Tibial nerve (tissue), 4 donors: ENCODE results near the gene HOTAIR. TPM values are rescaled to one million over a fixed set of nuclear protein-coding genes. Genes with fewer than 3 reads are reported as not detected.

Experiments
- DNase-seq, 2 donors: peaks; one replicate each; pipeline ENCODE4 v3.0.0-alpha.2; 2019; ENCODE audit warnings: low spot score in 2 of 2
- H3K27ac ChIP-seq, 4 donors: fragments of 200-600 bp; sonication (generic) in 3 of 4; one replicate each; pipeline ENCODE4 v1.5.1; 2017 to 2019; ENCODE audit warnings: mild to moderate bottlenecking in 1 of 4
- H3K27me3 ChIP-seq, 2 donors: fragments of 200-600 bp; sonication (generic) in 1 of 2; one replicate each; pipeline versions ENCODE4 v1.5.1 to v1.6.0; 2017 to 2019
- H3K36me3 ChIP-seq, 3 donors: fragments of 200-600 bp; sonication (generic); one replicate each; pipeline ENCODE4 v1.5.1; 2018 to 2019
- H3K4me1 ChIP-seq, 4 donors: fragments of 200-600 bp; sonication (generic) in 3 of 4; one replicate each; pipeline ENCODE4 v1.5.1; 2017 to 2019
- H3K4me3 ChIP-seq, 4 donors: fragments of 200-600 bp; sonication (generic) in 3 of 4; one replicate each; pipeline ENCODE4 v1.5.1; 2017 to 2019; ENCODE audit warnings: mild to moderate bottlenecking in 1 of 4, moderate library complexity in 1 of 4
- H3K9me3 ChIP-seq, 4 donors: fragments of 200-600 bp; sonication (generic) in 3 of 4; one replicate each; pipeline ENCODE4 v1.5.1; 2017 to 2019
- CTCF ChIP-seq, 5 experiments: fragments of 200-600 bp in 3 of 5; fragments of 450-650 bp in 2 of 5; sonication (generic) in 3 of 5; IDR thresholded peaks; one replicate each; pipeline ENCODE4 v1.5.1; 2016 to 2019; ENCODE audit warnings: antibody characterized with exemption in 5 of 5, mild to moderate bottlenecking in 3 of 5, moderate library complexity in 2 of 5
- EP300 ChIP-seq, 2 donors: sonication (generic); formaldehyde crosslinking; IDR thresholded peaks; one replicate each; pipeline ENCODE4 v1.6.1; 2017; ENCODE audit warnings: antibody characterized with exemption in 2 of 2, mild to moderate bottlenecking in 1 of 2
- POLR2A ChIP-seq, 2 donors: fragments of 450-650 bp; IDR thresholded peaks; one replicate each; pipeline ENCODE4 v1.6.1; 2017; ENCODE audit warnings: antibody characterized with exemption in 2 of 2, mild to moderate bottlenecking in 2 of 2, moderate library complexity in 2 of 2
- WGBS, 2 donors: methylation state at CpG; one replicate each; pipeline ENCODE4 v1.1.5; 2018; 5-methylcytosine and 5-hydroxymethylcytosine counted together
- total RNA-seq, 4 donors: library from RNA; depleted of rRNA; stranded (reverse); fragments of >200 nt; gene quantifications; one replicate each; pipeline ENCODE4 v1.1.0, GENCODE V29; 2016

The HOTAIR gene
- total RNA-seq, 4 donors from 2014 or later = 0.20 to 0.42 (median 0.30) TPM; not detected in 1

- Histone ChIP-seq H3K4me3 (peak overlapping the region in 3 of 4 donors; percentile 4 to 44 (median 25)), H3K9me3 (no peaks in the 10 kb centered on the region), H3K27me3 (peaks cover 0 to 100% of the 10 kb centered on the region in 2 donors), H3K27ac (peak overlapping the region in 2 of 4 donors; percentile 54 to 68), H3K4me1 (peaks cover 0 to 29% (median 0%) of the 10 kb centered on the region in 4 donors), H3K36me3 (no peaks in the 10 kb centered on the region)
- DNase-seq = no peak
- no peak for TF ChIP-seq POLR2A (IDR thresholded peaks at IDR 0.05)
- no peak for TF ChIP-seq EP300 (IDR thresholded peaks at IDR 0.05)
- no peak for TF ChIP-seq CTCF (IDR thresholded peaks at IDR 0.05)
- 17 to 40% methylated on average over 36 of the region's 36 CpGs for WGBS, 2 donors
Measured at GRCh38 chr12:53966385-53967133, 8.2 kb downstream of the HOTAIR start.

- Histone ChIP-seq H3K27ac (peak overlapping the region in 2 of 4 donors; percentile 54 to 68), H3K4me3 (peak overlapping the region in 3 of 4 donors; percentile 4 to 44 (median 25))
- WGBS, 2 donors = 8 to 9% methylated on average over 15 of the region's 15 CpGs
Measured at GRCh38 chr12:53966085-53966384, 8.7 kb downstream of the HOTAIR start.

GRCh38 chr12:53965281-53966084 lies 9.3 kb downstream of the HOTAIR start:
- no peaks in the 10 kb centered on the region for H3K36me3 ChIP-seq
- H3K4me3 ChIP-seq = peak overlapping the region in 3 of 4 donors; percentile 4 to 44 (median 25)
- peak; percentile 15 to 52 for DNase-seq
- H3K9me3 ChIP-seq = no peaks in the 10 kb centered on the region
- 3 to 5% methylated on average over 18 of the region's 18 CpGs for WGBS, 2 donors
- TF ChIP-seq POLR2A (IDR thresholded peaks at IDR 0.05) (no peak), CTCF (IDR thresholded peaks at IDR 0.05) (no peak), EP300 (IDR thresholded peaks at IDR 0.05) (no peak)
- peaks cover 0 to 39% (median 3%) of the 10 kb centered on the region in 4 donors for H3K4me1 ChIP-seq
- H3K27ac ChIP-seq = peak overlapping the region in 2 of 4 donors; percentile 54 to 68
- H3K27me3 ChIP-seq = peaks cover 0 to 100% of the 10 kb centered on the region in 2 donors

More at GRCh38 chr12:53966085-53966384, 8.7 kb downstream of the HOTAIR start:
- no peaks in the 10 kb centered on the region for H3K36me3 ChIP-seq
- TF ChIP-seq CTCF (IDR thresholded peaks at IDR 0.05) (no peak), POLR2A (IDR thresholded peaks at IDR 0.05) (no peak), EP300 (IDR thresholded peaks at IDR 0.05) (no peak)
- H3K4me1 ChIP-seq = peaks cover 0 to 34% (median 2%) of the 10 kb centered on the region in 4 donors
- no peaks in the 10 kb centered on the region for H3K9me3 ChIP-seq
- peaks cover 0 to 100% of the 10 kb centered on the region in 2 donors for H3K27me3 ChIP-seq
- no peak for DNase-seq

- Histone ChIP-seq H3K27ac (peak overlapping the region in 1 of 4 donors; percentile 68), H3K27me3 (peaks cover 0 to 100% of the 10 kb centered on the region in 2 donors)
- WGBS, 2 donors = 42 to 63% methylated on average over 2 of the region's 2 CpGs
Measured at GRCh38 chr12:53964315-53964713, 10.4 kb downstream of the HOTAIR start.

More at GRCh38 chr12:53964315-53964713, 10.4 kb downstream of the HOTAIR start:
- peaks cover 0 to 39% (median 3%) of the 10 kb centered on the region in 4 donors for H3K4me1 ChIP-seq
- no peak for DNase-seq
- H3K4me3 ChIP-seq = no peak overlapping the region
- H3K9me3 ChIP-seq = no peaks in the 10 kb centered on the region
- no peaks in the 10 kb centered on the region for H3K36me3 ChIP-seq
- no peak for TF ChIP-seq CTCF (IDR thresholded peaks at IDR 0.05)
- TF ChIP-seq EP300 (IDR thresholded peaks at IDR 0.05) = no peak
- TF ChIP-seq POLR2A (IDR thresholded peaks at IDR 0.05) = no peak
